ENCODE measurements around the gene SIRT4.

The SIRT4 gene

GRCh38 chr12:120358412-120359100 is 56.4 kb downstream of the SIRT4 start:
- no peak overlapping the region for H3K27ac ChIP-seq

GRCh38 chr12:120359128-120359527 is 57.0 kb downstream of the SIRT4 start:
- H3K27ac ChIP-seq = no peak overlapping the region
- TF ChIP-seq CTCF (IDR thresholded peaks at IDR 0.05) (no peak), ZFX (IDR thresholded peaks at IDR 0.05; ENCODE audit: borderline replicate concordance) (no peak)

More at GRCh38 chr12:120358412-120359100, 56.4 kb downstream of the SIRT4 start:
- TF ChIP-seq CTCF (IDR thresholded peaks at IDR 0.05) (no peak), ZFX (IDR thresholded peaks at IDR 0.05; ENCODE audit: borderline replicate concordance) (no peak)

GRCh38 chr12:120361506-120362208 is 59.5 kb downstream of the SIRT4 start:
- TF ChIP-seq CTCF (IDR thresholded peaks at IDR 0.05) = no peak
- TF ChIP-seq ZFX (IDR thresholded peaks at IDR 0.05; ENCODE audit: borderline replicate concordance) = no peak
- no peak overlapping the region for H3K27ac ChIP-seq

All from 22Rv1 (cell line).